Osteocyte (in vitro differentiated cells): ENCODE measurements around the gene TMCO4. TPM values are rescaled to one million over a fixed set of nuclear protein-coding genes. Genes with fewer than 3 reads are reported as not detected.

Experiments used
- DNase-seq: peaks from one replicate; pipeline ENCODE4 v3.0.0; 2021; ENCODE audit warnings: mixed read lengths; ENCODE audit not compliant: unreplicated experiment; ENCODE audit errors: extremely low spot score
- H3K27ac Mint-ChIP-seq: one replicate; pipeline ENCODE4 v1.8.0; 2021; ENCODE audit warnings: mild to moderate bottlenecking, mixed read lengths; ENCODE audit not compliant: unreplicated experiment
- H3K27me3 Mint-ChIP-seq: one replicate; pipeline ENCODE4 v1.8.0; 2021; ENCODE audit warnings: mixed read lengths; ENCODE audit not compliant: unreplicated experiment
- H3K36me3 Mint-ChIP-seq: one replicate; pipeline ENCODE4 v1.8.0; 2021; ENCODE audit warnings: mixed read lengths; ENCODE audit not compliant: unreplicated experiment
- H3K4me1 Mint-ChIP-seq: one replicate; pipeline ENCODE4 v1.8.0; 2021; ENCODE audit warnings: mixed read lengths; ENCODE audit not compliant: unreplicated experiment
- H3K4me3 Mint-ChIP-seq: one replicate; pipeline ENCODE4 v1.8.0; 2021; ENCODE audit warnings: mild to moderate bottlenecking, moderate library complexity, mixed read lengths; ENCODE audit not compliant: unreplicated experiment
- H3K9me3 Mint-ChIP-seq: one replicate; pipeline ENCODE4 v1.8.0; 2021; ENCODE audit warnings: mixed read lengths; ENCODE audit not compliant: unreplicated experiment
- total RNA-seq: library from RNA; stranded (reverse); gene quantifications from 2 replicates; pipeline ENCODE4 v1.2.1, GENCODE V29; 2021
- TF ChIP-seq, protein P1 (sequence below): fragments of 200-600 bp; sonication (generic); IDR thresholded peaks from 2 replicates; pipeline ENCODE4 v1.5.0; 2021; ENCODE audit warnings: antibody characterized with exemption, mild to moderate bottlenecking, moderate library complexity

The TMCO4 gene
- total RNA-seq, 1 donor from 2014 or later: 12.1 TPM

DNA sequence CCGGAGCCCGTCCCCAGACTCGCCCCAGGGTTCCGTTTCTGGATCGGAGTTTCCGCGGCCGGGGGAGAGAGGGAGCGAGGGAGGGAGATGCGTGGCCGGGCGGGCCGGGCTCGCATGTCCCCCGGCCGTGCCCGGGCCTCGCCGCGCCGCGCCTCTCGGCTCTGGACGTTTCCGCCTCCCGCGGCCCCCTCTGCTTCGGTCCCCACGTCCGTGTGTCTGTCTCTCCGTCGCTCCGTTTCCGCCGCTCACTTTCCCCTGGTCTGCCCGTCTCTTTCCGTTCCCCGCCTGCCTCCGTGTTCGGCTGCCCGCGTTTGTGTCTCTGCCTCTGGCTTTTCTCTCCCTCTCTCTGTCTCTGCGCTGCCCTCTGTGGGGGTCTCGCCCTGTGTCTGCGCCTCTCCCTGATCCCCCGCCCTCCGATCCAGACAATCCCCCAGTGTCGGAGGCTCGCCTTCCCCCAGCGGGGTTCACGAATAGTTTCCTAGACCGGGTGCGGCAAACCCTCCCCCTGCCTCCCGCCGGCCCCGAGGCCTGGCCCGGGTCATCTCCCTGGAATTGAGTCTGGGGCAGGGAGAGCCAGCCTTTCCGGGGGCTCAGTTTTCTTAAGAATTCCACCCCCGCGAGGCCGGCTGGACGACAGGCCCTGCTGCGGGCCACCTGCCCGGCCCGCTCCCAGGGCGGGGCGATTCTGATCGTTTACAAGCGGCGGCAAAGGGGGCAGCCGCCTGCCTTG is 154.9 kb downstream of the TMCO4 start:
- TF ChIP-seq, protein P1, sequence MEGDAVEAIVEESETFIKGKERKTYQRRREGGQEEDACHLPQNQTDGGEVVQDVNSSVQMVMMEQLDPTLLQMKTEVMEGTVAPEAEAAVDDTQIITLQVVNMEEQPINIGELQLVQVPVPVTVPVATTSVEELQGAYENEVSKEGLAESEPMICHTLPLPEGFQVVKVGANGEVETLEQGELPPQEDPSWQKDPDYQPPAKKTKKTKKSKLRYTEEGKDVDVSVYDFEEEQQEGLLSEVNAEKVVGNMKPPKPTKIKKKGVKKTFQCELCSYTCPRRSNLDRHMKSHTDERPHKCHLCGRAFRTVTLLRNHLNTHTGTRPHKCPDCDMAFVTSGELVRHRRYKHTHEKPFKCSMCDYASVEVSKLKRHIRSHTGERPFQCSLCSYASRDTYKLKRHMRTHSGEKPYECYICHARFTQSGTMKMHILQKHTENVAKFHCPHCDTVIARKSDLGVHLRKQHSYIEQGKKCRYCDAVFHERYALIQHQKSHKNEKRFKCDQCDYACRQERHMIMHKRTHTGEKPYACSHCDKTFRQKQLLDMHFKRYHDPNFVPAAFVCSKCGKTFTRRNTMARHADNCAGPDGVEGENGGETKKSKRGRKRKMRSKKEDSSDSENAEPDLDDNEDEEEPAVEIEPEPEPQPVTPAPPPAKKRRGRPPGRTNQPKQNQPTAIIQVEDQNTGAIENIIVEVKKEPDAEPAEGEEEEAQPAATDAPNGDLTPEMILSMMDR: no peak
- Mint-ChIP-seq H3K4me1 (peaks cover 63% of the 10 kb centered on the region), H3K4me3 (peak overlapping the region; percentile 99), H3K36me3 (peaks cover 3% of the 10 kb centered on the region), H3K27me3 (no peaks in the 10 kb centered on the region), H3K9me3 (no peaks in the 10 kb centered on the region), H3K27ac (peak overlapping the region; percentile 94)
- DNase-seq: no peak

DNA sequence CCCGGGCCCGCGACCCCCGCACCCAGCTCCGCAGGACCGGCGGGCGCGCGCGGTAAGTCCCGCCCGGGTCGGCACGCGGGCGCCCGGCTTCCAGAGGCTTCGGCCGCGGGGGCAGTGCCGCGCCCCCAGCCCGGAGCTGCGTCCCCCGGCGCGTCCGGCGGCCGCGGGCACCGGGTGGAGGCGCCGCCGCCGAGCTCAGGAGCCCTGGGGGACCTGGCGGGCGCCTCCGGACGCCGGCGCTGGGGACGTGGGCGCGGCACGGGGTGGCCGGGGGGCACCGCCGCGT is 155.4 kb downstream of the TMCO4 start:
- H3K36me3 Mint-ChIP-seq: peaks cover 2% of the 10 kb centered on the region
- TF ChIP-seq, protein P1: no peak
- no peak for DNase-seq
- no peak overlapping the region for H3K4me3 Mint-ChIP-seq
- peaks cover 64% of the 10 kb centered on the region for H3K4me1 Mint-ChIP-seq
- H3K27me3 Mint-ChIP-seq: no peaks in the 10 kb centered on the region
- H3K9me3 Mint-ChIP-seq: no peaks in the 10 kb centered on the region
- H3K27ac Mint-ChIP-seq: no peak overlapping the region

DNA sequence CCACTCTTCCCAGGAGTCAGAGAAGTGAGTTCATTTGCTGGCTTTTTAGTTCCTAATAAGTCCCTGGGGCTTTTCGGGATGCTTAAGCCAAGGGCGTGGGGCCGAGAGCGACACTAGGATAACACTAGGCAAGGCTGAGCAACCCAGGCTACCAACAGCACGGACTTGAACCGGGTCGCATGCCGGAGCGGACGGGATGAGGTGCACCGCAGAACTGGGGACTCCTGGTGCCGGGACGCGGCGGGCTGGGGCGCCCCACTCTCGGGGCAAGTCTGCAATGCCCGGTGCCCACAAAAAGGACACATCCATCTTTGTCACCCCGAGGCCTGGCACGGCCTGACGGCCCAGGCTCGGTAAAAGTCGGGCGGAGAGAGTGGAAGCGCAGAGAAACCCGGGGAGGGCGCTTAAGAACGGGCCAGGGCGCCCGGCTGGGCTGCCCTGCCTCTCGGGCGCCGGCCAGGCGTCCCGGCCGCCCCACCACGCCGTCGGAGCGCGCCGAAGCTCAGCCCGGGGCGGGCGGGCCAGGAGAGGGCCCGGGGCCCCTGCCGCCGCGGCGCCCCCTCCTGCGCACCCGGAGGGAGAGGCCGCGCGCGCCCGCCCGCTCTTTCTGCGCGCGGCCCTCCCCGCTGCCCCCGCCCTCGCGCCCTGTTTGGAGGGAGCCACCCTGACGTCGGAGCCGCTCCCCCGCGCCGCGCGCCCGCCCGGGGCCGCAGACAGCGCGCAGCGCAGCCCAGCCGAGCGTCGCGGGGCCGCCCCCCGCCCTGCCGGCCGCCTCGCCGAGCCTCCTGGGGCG is 155.9 kb downstream of the TMCO4 start, which contains the start of gene NBL1:
TSS of gene NBL1 (plus strand) at position 710 of the 793 bp plus-strand sequence. CDS start 10,720 bp downstream, outside the sequence.
- Mint-ChIP-seq H3K4me1 (peaks cover 64% of the 10 kb centered on the region), H3K27me3 (no peaks in the 10 kb centered on the region), H3K4me3 (peak within 1 kb of the TSS; percentile 99), H3K27ac (peak within 1 kb of the TSS; percentile 94), H3K9me3 (no peaks in the 10 kb centered on the region), H3K36me3 (no peaks in the 10 kb centered on the region)
- TF ChIP-seq, protein P1: no peak
- no peak for DNase-seq

DNA sequence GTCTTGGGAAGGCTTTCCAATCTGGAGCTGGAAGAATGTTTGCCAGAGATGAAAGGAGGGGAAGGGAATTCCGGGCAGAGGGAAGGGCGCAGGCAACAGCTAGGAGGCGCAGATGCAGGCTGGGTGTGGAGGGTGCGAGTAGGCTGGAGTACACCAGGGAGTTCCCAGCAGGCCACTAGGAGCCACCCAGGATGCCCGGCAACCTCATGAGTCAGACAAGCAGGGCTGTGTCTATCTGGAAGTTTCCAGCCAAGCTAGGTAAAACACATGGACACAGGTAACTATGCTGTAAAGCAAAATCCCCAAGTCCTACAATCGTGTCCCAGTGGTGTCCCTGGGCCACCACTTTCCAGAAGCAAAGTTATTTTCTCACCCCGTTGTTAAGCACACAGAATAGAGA is 156.6 kb downstream of the TMCO4 start:
- H3K27ac Mint-ChIP-seq: peak overlapping the region; percentile 81

More for the DNA sequence above, 156.6 kb downstream of the TMCO4 start:
- TF ChIP-seq, protein P1: no peak
- H3K27me3 Mint-ChIP-seq: no peaks in the 10 kb centered on the region
- no peaks in the 10 kb centered on the region for H3K36me3 Mint-ChIP-seq
- peaks cover 63% of the 10 kb centered on the region for H3K4me1 Mint-ChIP-seq
- no peaks in the 10 kb centered on the region for H3K9me3 Mint-ChIP-seq
- peak overlapping the region; percentile 79 for H3K4me3 Mint-ChIP-seq
- no peak for DNase-seq
